ENCODE results near the gene ARNT2. TPM values are rescaled to one million over a fixed set of nuclear protein-coding genes. Genes with fewer than 3 reads are reported as not detected.

Gene ARNT2
- total and polyA plus RNA-seq, 4 donors: 0.63 to 16.2 (median 4.9) TPM

DNA sequence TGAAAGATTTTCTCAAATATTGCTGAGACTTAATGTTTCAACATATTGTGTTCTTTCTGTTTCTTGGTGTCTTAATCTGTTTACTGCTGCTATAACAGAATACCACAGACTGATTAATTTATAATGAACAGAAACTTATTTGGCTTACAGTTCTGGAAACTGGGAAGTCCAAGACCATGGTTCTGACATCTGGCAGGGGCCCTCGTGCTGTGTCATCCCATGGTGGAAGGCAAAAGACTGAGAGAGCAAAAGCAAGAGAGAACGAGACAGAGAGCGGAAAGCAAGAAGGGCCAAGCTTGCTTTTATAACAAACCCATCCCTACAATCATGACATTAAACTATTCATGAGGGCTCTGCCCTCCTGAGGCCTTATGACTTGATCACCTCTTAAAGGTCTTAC, 88.7 kb downstream of the ARNT2 start:
- Histone ChIP-seq H3K4me3 (ENCODE audit: low read length in 2 of 2) (no peak overlapping the region), H3K36me3 (ENCODE audit: control insufficient read depth in 1 of 2, insufficient read depth in 2 of 2, low read length in 1 of 2) (no peaks in the 10 kb centered on the region), H3K27ac (ENCODE audit: low read depth in 1 of 2, low read length in 2 of 2) (no peak overlapping the region), H3K4me1 (ENCODE audit: control insufficient read depth in 1 of 2, insufficient read depth in 2 of 2, low read length in 2 of 2) (peaks cover 0 to 3% of the 10 kb centered on the region in 2 donors), H3K9me3 (ENCODE audit: control insufficient read depth, low read length) (no peaks in the 10 kb centered on the region), H3K27me3 (ENCODE audit: control insufficient read depth in 1 of 2, insufficient read depth in 2 of 2, low read length in 1 of 2) (no peaks in the 10 kb centered on the region)
- no peak for DNase-seq
- 98 to 99% methylated on average over 3 of the region's 3 CpGs for WGBS, 2 donors
- no peak for ATAC-seq (ENCODE audit: low FRiP score)
- intact Hi-C loops (cut with DNase I): no loop called here

DNA sequence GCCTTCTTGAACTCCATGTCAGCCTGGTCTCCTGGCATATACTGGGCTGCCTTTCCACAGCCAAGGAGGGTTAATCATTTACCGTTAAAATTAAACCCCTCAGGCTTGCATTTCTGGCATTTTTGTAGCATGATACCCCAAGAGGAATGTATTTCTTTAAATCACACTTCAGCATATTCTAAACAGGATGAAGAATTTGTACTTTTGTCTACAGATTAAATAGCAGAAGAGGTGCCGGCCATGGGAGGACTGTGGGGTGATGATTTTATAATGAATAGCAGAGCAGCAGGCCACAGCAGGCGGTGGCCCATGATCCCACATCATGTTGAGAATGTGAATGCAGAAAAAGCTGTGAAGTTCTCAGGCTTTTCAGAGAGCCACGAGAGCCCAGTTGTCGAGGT, 90.2 kb downstream of the ARNT2 start:
- H3K36me3 ChIP-seq (ENCODE audit: control insufficient read depth in 1 of 2, insufficient read depth in 2 of 2, low read length in 1 of 2): no peaks in the 10 kb centered on the region
- no peak overlapping the region for H3K4me3 ChIP-seq (ENCODE audit: low read length in 2 of 2)
- peaks cover 0 to 3% of the 10 kb centered on the region in 2 donors for H3K4me1 ChIP-seq (ENCODE audit: control insufficient read depth in 1 of 2, insufficient read depth in 2 of 2, low read length in 2 of 2)
- DNase-seq (no peak), ATAC-seq (ENCODE audit: low FRiP score) (no peak)
- no peaks in the 10 kb centered on the region for H3K9me3 ChIP-seq (ENCODE audit: control insufficient read depth, low read length)
- no peak overlapping the region for H3K27ac ChIP-seq (ENCODE audit: low read depth in 1 of 2, low read length in 2 of 2)
- intact Hi-C loops (cut with DNase I): no loop called here
- H3K27me3 ChIP-seq (ENCODE audit: control insufficient read depth in 1 of 2, insufficient read depth in 2 of 2, low read length in 1 of 2): no peaks in the 10 kb centered on the region
- 66 to 67% methylated on average over 5 of the region's 5 CpGs for WGBS, 2 donors

DNA sequence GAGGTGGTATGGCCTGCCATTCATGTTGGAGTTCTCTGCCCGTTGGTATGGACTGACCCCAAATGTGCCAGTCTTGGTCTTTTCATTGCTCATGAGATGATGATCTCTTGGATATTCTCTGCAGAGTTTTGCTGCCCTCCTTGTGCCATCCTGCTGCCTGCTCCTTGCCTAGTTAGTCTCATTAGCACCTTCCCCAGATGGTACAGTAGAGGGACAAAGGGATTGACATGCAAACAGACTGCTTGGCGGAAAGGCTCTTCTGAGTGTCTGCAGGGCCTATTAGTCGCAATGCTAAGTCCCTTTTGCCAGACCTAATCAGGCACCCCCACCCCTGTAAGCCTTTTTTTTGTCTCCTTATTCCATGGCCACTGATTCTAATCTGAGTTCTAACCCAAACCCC, 90.6 kb downstream of the ARNT2 start:
- Histone ChIP-seq H3K4me3 (ENCODE audit: low read length in 2 of 2) (no peak overlapping the region), H3K27me3 (ENCODE audit: control insufficient read depth in 1 of 2, insufficient read depth in 2 of 2, low read length in 1 of 2) (no peaks in the 10 kb centered on the region), H3K27ac (ENCODE audit: low read depth in 1 of 2, low read length in 2 of 2) (no peak overlapping the region), H3K9me3 (ENCODE audit: control insufficient read depth, low read length) (no peaks in the 10 kb centered on the region), H3K36me3 (ENCODE audit: control insufficient read depth in 1 of 2, insufficient read depth in 2 of 2, low read length in 1 of 2) (no peaks in the 10 kb centered on the region), H3K4me1 (ENCODE audit: control insufficient read depth in 1 of 2, insufficient read depth in 2 of 2, low read length in 2 of 2) (peaks cover 0 to 3% of the 10 kb centered on the region in 2 donors)
- DNase-seq: no peak
- no peak for ATAC-seq (ENCODE audit: low FRiP score)
- 81 to 88% methylated on average over 3 of the region's 3 CpGs for WGBS, 2 donors
- intact Hi-C loops (cut with DNase I): no loop called here

DNA sequence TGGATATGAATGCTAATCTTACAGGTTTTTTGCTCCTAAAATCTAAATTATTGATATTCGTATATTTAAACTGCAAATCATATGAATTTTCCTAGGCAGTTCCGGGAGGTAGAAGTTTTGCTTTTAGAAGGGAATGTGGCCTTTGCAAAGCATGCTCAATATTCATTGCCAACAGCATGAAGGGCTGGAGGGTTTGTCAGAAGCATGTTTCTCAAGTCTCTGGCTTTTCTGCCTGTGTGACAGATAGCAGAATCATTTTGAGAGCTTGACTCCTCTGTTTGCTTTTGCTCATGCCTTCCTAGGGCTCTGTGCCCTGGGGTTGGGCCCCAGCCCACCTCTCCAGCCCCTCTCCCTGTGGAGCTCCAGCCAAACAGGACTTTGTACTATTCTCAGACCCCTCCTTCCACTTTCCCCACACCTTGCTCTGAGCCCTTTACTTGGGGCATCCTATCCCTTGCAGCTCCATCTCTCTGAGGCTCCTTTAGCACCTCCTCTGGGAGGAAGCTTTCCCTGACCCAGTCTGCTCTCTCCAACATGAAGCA, 91.3 kb downstream of the ARNT2 start:
- intact Hi-C loops (cut with DNase I): no loop called here
- H3K4me1 ChIP-seq (ENCODE audit: control insufficient read depth in 1 of 2, insufficient read depth in 2 of 2, low read length in 2 of 2): peaks cover 0 to 3% of the 10 kb centered on the region in 2 donors
- DNase-seq: no peak
- H3K4me3 ChIP-seq (ENCODE audit: low read length in 2 of 2): no peak overlapping the region
- peak overlapping the region in 1 of 2 donors; percentile 29 for H3K27ac ChIP-seq (ENCODE audit: low read depth in 1 of 2, low read length in 2 of 2)
- H3K9me3 ChIP-seq (ENCODE audit: control insufficient read depth, low read length): no peaks in the 10 kb centered on the region
- no peaks in the 10 kb centered on the region for H3K36me3 ChIP-seq (ENCODE audit: control insufficient read depth in 1 of 2, insufficient read depth in 2 of 2, low read length in 1 of 2)
- WGBS, 2 donors: 33 to 47% methylated on average over 2 of the region's 2 CpGs
- ATAC-seq (ENCODE audit: low FRiP score): no peak
- no peaks in the 10 kb centered on the region for H3K27me3 ChIP-seq (ENCODE audit: control insufficient read depth in 1 of 2, insufficient read depth in 2 of 2, low read length in 1 of 2)

DNA sequence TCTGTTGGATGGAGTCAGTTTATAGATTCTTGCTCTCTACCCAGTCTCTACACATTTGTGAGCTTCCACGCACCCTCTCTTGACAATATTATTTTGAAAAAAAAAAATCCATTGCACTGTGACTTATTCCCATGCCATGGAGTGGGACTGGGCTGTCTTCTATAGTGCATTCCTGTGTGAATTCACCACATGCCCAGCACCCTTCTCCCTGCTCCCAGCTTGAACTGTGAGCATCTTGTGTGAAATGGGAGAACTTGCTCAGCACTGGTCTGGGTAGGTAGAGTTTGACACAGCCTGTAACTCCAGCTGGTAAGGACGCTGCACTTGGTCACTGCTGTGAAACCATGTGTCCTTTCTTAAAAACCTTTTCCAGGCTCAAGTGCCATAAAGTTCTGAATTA, 91.9 kb downstream of the ARNT2 start:
- 94 to 97% methylated on average over 2 of the region's 2 CpGs for WGBS, 2 donors
- H3K4me1 ChIP-seq (ENCODE audit: control insufficient read depth in 1 of 2, insufficient read depth in 2 of 2, low read length in 2 of 2): peaks cover 0 to 3% of the 10 kb centered on the region in 2 donors
- no peak overlapping the region for H3K4me3 ChIP-seq (ENCODE audit: low read length in 2 of 2)
- H3K27ac ChIP-seq (ENCODE audit: low read depth in 1 of 2, low read length in 2 of 2): no peak overlapping the region
- no peaks in the 10 kb centered on the region for H3K27me3 ChIP-seq (ENCODE audit: control insufficient read depth in 1 of 2, insufficient read depth in 2 of 2, low read length in 1 of 2)
- no peak for ATAC-seq (ENCODE audit: low FRiP score)
- H3K36me3 ChIP-seq (ENCODE audit: control insufficient read depth in 1 of 2, insufficient read depth in 2 of 2, low read length in 1 of 2): no peaks in the 10 kb centered on the region
- intact Hi-C loops (cut with DNase I): no loop called here
- no peak for DNase-seq
- H3K9me3 ChIP-seq (ENCODE audit: control insufficient read depth, low read length): no peaks in the 10 kb centered on the region

DNA sequence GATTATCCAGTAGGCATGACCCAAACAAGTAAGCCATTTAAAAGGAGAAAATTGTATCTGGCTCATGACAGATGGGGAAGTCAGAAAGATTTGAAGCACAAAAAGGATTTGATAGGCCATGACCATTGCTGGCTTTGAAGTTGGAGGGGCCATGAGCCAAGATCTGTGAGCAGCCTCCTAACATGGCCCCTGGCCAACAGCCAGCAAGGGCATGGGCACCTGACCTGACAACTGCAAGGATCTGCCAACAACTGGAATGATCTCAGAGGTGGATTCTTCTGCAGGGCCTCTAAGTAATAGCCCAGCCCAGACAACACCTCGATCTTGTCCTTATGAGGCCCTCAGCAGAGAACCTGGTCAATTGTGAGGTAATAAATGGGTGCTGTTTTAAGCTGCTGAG, 93.0 kb downstream of the ARNT2 start:
- Histone ChIP-seq H3K36me3 (ENCODE audit: control insufficient read depth in 1 of 2, insufficient read depth in 2 of 2, low read length in 1 of 2) (no peaks in the 10 kb centered on the region), H3K27me3 (ENCODE audit: control insufficient read depth in 1 of 2, insufficient read depth in 2 of 2, low read length in 1 of 2) (no peaks in the 10 kb centered on the region), H3K4me1 (ENCODE audit: control insufficient read depth in 1 of 2, insufficient read depth in 2 of 2, low read length in 2 of 2) (peaks cover 0 to 3% of the 10 kb centered on the region in 2 donors), H3K4me3 (ENCODE audit: low read length in 2 of 2) (no peak overlapping the region), H3K9me3 (ENCODE audit: control insufficient read depth, low read length) (no peaks in the 10 kb centered on the region), H3K27ac (ENCODE audit: low read depth in 1 of 2, low read length in 2 of 2) (no peak overlapping the region)
- intact Hi-C loops (cut with DNase I): no loop called here
- ATAC-seq (ENCODE audit: low FRiP score) (no peak), DNase-seq (no peak)
- 99 to 100% methylated on average over 1 of the region's 1 CpG for WGBS, 2 donors

DNA sequence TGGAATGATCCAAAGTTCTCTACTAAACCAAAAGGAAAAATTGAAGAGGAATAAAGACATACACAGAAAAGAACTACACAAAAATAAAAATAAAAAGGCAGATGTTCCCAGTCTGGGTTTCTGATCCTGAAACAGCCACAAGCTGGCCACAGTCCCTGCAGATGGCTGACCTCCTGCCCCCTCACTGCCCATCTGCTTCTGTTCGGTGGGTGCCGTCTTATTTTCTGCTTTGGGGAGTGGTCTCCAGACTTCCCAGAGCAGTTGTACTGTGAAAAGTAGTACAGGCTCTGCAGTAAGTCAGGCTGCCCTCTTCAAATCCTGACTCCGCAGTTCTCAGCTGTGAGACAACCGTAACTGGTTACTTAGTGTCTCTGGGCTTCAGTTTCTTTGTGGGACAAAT, 94.5 kb downstream of the ARNT2 start:
- intact Hi-C loops (cut with DNase I): no loop called here
- Histone ChIP-seq H3K36me3 (ENCODE audit: control insufficient read depth in 1 of 2, insufficient read depth in 2 of 2, low read length in 1 of 2) (no peaks in the 10 kb centered on the region), H3K4me1 (ENCODE audit: control insufficient read depth in 1 of 2, insufficient read depth in 2 of 2, low read length in 2 of 2) (peaks cover 0 to 3% of the 10 kb centered on the region in 2 donors), H3K27me3 (ENCODE audit: control insufficient read depth in 1 of 2, insufficient read depth in 2 of 2, low read length in 1 of 2) (no peaks in the 10 kb centered on the region), H3K9me3 (ENCODE audit: control insufficient read depth, low read length) (no peaks in the 10 kb centered on the region), H3K4me3 (ENCODE audit: low read length in 2 of 2) (no peak overlapping the region), H3K27ac (ENCODE audit: low read depth in 1 of 2, low read length in 2 of 2) (no peak overlapping the region)
- no peak for DNase-seq
- WGBS, 2 donors: 69 to 94% methylated on average over 4 of the region's 4 CpGs
- ATAC-seq (ENCODE audit: low FRiP score): no peak

DNA sequence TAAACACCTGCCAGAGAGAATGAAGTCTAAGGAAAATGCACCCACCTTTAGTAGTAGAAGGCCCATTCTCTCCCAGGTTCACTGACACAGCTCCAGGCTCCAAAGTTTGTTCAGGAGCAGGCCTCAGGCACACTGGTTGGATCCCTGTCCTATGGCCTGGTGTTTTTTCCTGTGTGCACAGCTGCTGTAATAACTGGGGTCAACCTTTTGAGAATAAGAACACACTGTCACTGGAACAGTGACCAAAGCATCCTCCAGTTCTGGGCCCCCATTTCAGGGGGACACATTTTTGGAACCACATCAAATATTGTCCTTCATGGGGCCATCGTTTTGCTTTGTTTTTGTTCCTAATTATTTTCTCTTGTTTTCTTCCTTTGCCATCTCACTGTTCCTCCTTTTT, 95.8 kb downstream of the ARNT2 start:
- DNase-seq: no peak
- peaks cover 0 to under 1% of the 10 kb centered on the region in 2 donors for H3K4me1 ChIP-seq (ENCODE audit: control insufficient read depth in 1 of 2, insufficient read depth in 2 of 2, low read length in 2 of 2)
- no peak overlapping the region for H3K27ac ChIP-seq (ENCODE audit: low read depth in 1 of 2, low read length in 2 of 2)
- H3K27me3 ChIP-seq (ENCODE audit: control insufficient read depth in 1 of 2, insufficient read depth in 2 of 2, low read length in 1 of 2): no peaks in the 10 kb centered on the region
- H3K4me3 ChIP-seq (ENCODE audit: low read length in 2 of 2): no peak overlapping the region
- no peaks in the 10 kb centered on the region for H3K9me3 ChIP-seq (ENCODE audit: control insufficient read depth, low read length)
- 58 to 65% methylated on average over 1 of the region's 1 CpG for WGBS, 2 donors
- intact Hi-C loops (cut with DNase I): loop anchor here in 1 of 2 donors (5.0 kb wide), 1 partner anchor 1793 kb away; no protein-coding TSS in a partner anchor
- H3K36me3 ChIP-seq (ENCODE audit: control insufficient read depth in 1 of 2, insufficient read depth in 2 of 2, low read length in 1 of 2): no peaks in the 10 kb centered on the region
- ATAC-seq (ENCODE audit: low FRiP score): no peak

DNA sequence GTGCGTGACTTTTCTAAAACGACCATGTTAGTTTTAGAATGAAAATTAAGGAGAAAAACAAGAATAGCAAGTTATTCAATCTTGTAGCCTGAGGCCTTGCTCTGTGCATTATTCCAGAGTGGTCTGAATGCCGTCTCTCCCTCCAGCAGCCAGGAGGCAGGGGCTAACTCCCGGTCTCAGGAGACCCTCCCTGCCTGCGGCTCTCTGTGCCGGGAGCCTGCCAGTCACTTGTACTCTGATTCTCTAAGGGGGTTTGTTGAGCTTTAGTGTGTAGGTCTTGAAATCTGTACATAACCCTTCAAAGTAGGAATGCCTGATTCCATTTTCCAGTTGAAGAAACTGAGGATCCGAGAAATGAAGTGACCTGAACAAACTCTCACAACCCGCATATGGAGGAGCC, 97.3 kb downstream of the ARNT2 start:
- Histone ChIP-seq H3K4me3 (ENCODE audit: low read length in 2 of 2) (no peak overlapping the region), H3K36me3 (ENCODE audit: control insufficient read depth in 1 of 2, insufficient read depth in 2 of 2, low read length in 1 of 2) (no peaks in the 10 kb centered on the region), H3K27me3 (ENCODE audit: control insufficient read depth in 1 of 2, insufficient read depth in 2 of 2, low read length in 1 of 2) (no peaks in the 10 kb centered on the region), H3K27ac (ENCODE audit: low read depth in 1 of 2, low read length in 2 of 2) (no peak overlapping the region), H3K4me1 (ENCODE audit: control insufficient read depth in 1 of 2, insufficient read depth in 2 of 2, low read length in 2 of 2) (no peaks in the 10 kb centered on the region), H3K9me3 (ENCODE audit: control insufficient read depth, low read length) (no peaks in the 10 kb centered on the region)
- DNase-seq: no peak
- no peak for ATAC-seq (ENCODE audit: low FRiP score)
- 96 to 97% methylated on average over 8 of the region's 8 CpGs for WGBS, 2 donors
- intact Hi-C loops (cut with DNase I): loop anchor here in 1 of 2 donors (5.0 kb wide), 1 partner anchor 1794 kb away; no protein-coding TSS in a partner anchor
